NCI-H524 (cell line): ENCODE results near the gene AHNAK2.

Experiments
- DNase-seq, 2 experiments: peaks; one replicate each; lab custom pipeline; 2025; lab: John Stamatoyannopoulos, UW

Gene AHNAK2

DNA sequence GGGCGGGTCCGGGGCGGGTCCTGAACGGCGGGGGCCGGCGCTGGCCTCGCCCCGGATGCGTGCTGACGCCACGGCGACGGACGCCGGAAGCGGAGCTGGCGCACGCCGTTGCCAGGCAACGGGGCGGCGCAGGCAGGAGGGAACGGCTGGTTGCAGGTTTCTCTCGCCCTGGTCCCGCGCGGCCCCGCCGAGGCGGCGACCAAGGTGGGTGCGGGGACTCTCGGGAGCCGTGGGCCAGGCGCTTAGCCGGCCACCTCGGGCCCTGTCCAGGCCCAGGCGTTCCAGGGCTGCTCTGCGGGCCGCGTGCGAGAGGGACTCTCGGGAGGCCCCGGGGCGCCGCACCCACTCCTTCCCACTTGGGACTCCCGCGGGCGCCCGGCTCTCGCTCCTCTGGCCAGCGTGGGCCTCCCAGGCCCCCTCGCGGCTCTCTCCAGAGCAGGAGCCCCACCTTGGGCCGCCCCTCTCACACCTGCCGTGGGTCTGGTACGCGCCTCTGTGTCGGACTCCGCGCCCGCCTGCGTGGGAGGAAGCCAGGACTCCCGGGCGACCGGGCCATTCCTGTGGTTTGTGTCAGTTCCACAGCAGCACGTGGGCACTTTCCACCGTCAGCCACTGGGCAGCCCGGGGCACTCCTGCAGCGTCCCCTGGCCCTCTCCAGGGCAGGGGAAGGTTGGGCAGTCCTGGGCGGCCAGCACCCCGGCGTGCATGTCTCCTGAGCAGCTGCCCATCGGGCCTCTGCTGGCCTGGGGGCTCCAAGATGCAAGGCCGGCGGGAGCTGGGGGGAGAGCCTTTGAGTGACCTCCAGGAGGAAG lies 7.7 kb upstream of the AHNAK2 start, which contains the start of gene CLBA1:
Gene CLBA1 (plus strand): TSS at position 114 of the 812 bp plus-strand sequence. CDS start 644 bp downstream, at position 758.
- peak; percentile 76 to 94 for DNase-seq

DNA sequence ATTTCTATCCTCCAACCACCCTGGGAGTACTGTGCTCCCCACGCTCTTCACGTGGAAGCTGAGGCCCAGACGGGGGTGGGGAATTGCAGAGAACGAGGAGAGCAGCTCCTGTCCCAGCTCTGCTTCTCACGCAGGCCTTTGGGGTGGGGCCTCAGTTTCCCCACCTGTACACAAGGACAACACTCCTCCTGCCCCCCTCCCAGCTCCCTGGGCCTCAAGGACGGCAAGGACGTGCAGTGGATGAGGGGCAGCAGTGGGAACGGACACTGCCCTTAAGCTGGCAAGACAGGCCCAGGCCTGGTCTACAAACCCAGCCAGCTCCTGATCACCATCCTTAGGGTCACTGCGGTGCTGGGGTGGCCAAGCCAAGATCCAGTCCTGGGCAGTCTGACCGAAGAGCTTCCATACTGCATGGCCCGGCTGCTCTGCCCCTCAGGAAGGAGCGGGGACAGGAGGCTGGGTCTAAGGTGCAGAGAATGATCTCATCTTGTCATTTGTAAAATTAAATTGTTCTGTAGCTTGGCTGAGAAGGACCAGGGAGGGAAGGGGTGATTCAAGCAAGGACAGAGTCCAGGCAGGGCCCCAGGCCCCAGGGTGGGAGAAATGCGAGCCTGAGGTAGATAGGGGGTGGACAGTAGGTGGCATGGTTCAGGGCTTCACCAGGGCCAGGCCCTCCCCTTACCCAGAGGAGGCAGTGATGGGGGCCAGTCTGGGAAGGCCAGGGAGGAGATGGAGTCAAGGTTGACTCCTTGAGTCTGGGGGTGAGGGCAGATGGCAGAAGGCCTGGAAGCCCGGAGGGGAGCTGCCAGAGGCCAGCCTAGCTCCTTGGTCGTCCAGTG lies 6.1 kb upstream of the AHNAK2 start:
- no peak for DNase-seq

DNA sequence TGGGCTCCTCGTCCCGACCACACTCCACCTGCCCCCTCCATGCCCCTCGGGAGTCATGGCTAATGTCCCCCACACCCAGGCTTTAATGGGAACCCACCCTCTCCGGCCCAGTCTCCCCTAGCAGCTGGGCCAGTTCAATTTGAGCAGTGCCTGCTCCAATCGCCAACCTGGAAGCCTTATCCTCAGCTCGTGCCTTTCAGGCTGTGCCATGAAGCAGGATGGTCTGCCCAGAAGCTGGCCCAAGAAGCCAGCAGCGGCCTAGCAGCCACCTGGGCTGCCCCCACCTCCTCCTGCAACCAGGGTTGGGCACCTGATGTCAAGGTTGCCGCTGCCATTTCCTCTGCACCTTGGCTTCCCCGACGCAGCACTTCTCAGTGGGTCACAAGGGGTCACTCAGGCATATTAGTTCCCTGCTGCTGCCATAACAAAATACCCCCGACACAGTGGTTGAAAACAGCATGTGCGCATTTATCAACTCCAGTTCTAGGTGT lies 5.1 kb upstream of the AHNAK2 start:
- DNase-seq = no peak

DNA sequence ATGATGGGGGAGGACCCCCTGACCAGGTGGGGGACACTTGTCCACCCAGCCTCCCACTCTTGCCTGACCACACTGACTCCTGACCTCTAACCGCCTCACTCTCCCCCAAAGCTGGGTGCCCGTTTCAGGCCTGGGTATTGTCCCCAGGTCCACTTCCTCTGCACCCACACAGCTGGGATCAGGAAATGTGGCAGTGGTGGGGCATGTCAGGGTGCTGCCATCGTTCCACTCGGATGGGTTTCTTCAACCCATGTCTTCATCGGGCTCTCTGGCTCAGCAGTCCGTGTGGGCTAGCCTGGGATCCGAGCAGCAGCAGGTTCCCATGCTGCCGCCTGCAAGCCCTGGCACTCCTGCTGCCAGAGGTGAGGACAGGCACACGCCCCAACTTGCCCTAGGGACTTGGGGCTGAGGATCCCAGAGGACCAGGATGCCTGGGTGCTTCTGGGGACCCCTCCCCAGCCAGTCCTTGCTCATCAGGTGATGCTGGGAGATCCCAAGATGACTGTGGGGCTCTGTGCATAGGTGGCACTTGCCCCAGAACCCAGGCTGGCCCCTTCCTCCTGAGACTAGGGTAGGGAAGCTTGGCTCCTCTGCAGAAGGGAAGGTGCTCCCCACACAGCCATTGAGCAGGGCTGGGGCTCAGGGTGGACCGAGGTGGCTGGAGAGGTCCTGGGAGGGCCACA lies 4.5 kb upstream of the AHNAK2 start:
- no peak for DNase-seq

DNA sequence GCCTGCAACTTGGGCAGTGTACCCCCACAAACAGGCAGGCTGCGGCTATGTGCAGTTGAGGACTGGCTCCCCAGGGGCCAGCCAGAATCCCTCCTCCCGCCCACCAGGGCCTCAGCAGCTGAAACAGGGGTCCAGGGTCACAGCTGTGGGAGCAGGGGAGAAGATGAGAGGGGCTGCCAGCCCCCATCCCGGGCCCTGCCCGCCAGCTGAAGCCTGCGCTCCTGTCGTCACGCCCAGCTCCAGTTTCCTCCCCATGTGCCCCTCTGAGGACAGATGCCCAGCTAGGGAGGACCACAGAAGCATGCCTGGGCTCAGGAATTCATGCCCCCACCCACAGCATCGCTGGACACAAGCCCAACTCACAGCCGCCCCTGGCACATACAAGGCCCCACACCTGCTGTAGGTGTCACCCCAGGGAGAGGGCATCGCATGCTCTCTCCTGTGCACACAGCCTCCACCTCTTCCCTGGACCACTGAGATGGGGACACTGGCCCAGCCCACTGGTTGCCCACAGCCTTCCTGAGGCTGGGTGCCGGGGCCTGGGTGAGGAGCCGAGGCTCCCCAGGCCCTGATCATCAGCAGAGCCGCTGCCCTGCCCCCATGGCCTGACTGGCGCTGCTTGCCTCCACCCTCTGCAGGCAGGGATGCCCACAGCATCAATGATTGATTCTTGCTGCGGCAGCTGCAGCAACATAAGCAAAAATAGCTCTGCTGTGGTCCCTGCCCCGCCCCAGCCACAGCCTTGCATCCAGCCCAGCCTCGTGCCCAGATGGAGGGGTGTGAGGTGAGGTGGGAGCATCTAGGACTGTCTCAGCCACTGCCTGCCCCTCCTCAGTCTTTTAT lies 3.7 kb upstream of the AHNAK2 start:
- DNase-seq = no peak

DNA sequence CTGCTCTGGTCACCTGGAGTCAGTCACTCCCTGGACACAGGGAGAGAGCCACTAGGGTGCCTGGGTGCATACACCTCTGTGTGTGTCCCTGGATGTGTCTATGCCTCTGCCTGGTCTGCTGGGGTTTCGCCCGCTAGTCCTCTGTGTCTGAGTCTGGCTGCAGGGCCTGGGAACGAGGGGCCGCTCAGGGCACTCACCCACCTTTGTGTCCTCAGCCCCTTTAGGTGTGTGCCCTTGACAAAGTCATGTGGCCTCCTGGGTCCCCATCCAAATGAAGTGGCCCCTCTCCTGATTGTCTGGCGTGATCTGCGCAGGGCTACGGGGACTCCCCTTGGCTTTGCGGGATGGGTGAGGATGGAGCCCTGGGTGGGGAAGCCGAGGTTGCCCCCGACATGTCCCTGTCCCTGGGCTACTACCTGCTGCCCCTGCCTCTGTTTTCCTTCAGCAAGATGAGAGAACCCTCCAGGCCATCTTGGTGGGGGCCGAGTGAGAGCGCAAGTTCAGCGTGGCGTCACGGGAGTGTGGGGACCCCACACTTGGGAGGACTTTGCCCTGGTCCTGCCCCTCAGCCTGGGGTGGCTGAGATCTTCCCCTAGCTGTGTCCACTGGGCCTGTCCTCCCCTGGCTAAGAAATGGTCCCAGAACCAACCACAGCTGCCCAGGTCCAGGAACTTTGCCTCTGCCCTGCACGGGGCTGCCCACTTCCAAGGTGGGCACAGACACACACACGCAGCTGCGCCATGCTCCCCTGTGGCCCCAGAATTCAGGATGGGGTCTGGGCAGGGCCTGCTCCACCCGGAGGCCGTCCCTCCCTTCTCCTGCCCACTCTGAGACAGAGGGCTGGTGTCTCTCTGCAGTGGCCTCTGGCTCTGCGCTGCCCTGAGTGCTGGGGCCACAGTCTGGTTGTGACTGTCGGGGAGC lies 2.7 kb upstream of the AHNAK2 start:
- no peak for DNase-seq

DNA sequence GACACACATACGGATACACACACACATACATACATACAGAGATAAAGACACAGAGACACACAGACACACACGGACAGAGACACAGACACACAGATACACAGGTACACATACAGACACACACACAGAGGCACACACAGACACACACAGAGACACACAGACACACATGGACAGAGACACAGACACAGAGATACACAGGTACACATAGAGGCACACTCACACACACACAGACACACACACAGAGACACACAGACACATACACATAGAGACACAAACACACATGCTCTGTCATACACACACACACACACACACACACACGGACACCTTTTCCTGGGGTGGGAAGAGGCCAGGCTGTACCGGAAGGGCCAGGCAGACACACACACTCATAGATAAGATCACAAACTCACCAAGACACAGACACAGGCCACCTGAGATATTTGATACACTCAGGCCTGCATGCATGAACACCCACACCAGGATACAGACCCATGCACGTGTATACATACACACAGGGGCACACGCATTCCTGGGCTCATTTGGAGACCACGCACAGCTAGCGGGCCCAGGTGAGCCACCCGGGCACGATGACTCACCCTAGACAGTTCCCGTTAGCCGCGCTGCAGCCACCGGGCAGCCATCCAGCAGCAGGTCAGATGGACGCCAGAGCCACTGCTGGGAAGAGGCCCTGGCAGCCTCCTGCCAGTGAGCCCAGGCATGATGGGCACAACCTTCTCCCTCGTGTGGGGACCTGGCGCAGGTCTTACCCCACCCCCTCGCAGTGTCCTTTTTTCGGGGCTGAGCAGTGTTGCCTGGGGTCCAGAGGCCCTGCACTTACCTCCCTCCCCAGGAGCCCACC lies 1.8 kb upstream of the AHNAK2 start:
- no peak for DNase-seq

DNA sequence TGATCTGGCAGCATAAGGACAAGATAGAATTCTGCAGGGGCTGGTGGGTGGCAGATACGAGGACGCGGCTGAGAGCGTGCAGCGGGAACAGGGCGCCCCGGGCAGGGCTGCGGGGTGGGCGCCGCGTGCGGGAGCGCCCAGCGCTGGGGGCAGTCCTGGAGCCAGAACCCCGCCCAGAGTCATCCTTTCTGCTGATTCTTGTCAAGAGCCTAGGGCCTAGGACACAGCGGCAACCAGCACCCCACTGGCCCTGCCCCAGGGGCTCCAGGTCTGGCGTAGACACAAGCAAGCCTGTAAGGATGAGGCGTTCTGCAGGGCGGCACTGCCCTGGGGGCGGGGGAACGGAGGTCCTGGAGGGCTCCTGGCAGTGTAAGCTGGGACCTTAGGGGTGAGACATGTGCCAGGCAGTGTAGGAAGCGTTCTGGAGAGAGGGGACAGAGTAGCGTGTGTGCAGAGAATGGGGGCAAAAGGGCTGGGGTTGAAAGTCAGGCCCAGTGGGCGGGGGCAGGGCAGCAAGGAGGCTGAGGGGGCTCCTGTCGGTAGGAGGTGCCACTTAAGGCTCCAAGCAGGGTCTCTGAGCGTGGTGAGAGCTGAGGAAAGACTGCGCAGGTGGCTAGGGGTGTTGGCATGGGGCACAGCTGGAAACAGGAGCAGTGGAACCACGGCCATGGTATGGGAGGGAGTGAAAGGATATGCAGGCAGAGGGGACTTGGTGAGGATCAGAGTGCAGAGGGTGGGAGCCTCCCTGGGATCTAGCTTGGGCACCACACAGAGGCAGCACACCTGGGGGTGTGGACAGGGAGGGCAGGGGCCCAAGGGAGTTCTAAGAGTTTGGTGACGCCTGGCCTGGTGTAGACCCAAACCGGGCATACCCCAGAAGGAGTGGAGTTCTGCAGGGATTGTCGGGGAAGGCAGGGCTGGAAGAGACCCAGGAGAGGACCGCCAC lies 845 bp upstream of the AHNAK2 start:
- DNase-seq = peak in 1 of 2 experiments; percentile 68

DNA sequence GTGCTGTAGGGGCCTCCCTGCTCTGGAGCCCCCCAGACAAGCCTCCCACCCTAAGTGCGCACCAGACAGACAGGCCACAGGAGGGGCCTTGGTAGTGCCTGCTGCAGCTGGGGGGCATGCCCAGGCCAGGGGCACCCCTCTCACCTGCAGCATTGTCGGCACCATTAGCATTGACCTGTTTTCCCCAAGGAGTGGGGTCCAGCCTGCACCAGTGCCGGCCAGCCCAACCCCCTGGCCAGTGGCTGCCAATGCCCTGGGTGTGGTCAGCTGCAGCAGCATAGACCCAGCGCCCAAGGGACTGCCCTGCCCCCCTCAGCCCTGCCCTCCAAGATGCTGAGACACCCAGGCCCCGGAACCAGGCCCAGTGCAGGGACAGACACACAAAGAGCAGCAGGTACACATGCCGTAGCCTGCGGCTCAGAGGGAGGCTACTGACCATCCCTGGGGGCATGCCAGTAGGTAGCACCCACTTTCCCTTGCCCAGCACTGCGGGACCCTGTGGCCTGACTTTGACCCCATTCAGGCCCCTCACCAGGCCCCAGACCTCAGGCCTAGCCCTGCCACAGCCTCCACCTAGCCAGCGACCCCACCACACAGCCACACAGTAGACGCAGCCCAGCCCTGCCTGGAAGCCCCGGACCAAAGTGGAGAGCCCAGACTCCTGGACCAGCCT lies 1.0 kb downstream of the AHNAK2 start:
- DNase-seq = no peak

DNA sequence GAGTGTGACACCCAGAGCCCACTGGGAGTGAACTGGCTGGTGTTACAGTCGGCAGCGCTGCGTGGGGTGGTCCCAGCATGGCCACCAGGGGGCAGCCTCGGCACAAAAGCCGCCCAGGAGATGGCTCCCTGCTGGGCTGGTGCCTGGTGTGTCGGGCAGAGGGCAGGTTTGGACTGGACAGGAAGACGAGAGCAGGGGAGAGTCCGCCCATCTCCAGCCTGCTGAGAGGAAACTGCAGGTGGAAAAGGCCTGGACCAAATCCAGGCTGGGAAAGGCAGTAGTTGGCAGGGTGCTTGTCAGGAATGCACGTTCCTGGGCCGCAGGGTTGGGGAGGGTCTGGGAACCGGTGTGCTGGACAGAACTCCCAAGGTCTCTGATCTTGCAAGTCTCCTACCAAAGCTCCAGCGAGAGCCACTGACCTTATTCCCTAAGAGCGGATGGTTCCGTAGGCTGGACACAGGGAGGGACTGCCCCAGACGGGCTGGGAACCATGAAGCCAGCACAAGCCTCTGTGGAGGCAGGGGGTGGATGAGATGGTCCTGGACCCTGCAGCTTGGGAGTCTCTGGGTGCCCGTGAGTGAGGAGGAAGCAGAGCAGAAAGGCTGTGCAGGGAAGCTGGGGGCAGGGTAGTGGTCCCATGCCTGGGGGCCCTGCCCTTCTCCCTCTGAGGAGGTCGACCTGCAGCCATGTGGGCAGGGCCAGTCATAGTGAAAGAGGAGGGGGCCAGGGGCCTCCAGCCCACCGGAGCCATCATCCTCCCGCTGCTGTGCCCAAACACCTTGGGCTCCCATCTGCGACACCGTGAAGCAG lies 1.8 kb downstream of the AHNAK2 start:
- DNase-seq = peak; percentile 34 to 81

DNA sequence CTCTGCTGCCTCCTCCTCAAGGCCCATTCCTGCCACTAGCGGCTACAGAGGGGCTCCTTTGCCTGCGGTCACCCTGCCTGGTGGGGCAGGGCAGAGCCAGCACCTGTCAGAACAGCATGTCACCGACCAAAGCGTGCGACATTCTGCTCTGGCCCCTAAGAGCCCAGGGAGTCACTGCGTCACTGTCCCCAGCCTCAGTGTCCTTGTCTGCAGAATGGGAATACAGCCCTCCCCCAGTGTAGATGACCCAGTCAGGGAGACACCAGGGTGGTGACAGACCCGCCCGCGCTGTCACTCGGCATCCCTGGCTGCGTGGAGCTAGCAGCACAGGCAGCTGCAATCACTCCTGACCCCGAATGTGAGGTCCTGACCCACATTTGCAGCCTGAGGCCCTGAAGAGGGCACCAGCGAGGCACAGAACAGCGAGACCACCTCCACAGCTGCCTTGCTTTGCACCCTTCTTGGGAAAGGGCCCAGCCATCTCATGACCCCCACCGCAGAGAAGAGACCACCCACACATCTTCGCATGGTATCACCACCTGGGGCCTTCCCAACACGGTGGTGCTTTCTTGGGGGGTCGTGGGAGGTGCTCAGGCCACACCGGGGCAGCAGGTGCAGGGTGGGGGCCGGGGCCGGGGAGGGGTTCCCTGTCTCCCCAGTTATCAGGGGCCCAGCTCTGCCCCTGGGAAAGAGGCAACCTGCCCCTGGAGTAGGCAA lies 2.5 kb downstream of the AHNAK2 start:
- peak in 1 of 2 experiments; percentile 40 for DNase-seq

DNA sequence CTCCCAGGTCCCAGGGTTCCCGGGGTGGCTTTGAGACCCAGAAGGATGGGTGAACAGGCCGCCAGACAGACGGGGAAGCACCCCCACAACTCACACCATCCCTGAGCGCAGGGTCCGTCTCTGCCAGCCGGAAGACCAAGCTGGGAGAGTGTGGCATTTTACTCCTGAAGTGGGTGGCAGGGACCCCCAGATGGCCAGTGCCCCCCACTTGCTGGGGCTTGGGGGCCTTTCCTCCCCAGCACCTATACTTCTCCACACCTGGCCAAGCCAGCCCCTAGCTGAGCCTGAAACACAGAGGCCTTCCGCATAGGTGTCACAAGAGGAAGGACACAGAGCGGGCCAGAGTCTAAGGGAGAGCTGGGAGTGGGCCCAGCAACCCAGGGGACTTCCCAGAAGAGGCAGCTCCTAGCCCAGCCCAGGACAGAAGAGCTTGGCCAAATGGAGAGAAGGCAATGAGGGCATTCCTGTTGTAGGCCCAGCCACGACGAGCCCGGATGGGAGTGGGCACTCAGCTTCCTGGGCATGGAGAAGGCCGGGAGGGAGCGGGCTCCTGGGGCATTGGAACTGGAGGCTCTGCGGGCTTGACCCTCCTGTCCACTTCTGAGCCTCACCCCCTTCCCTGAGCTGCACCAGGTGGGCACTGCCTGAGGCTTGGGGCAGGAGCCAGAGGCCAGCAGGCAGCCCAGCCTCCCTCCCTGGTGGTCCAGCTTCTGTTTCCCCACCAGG lies 3.3 kb downstream of the AHNAK2 start:
- DNase-seq = no peak

DNA sequence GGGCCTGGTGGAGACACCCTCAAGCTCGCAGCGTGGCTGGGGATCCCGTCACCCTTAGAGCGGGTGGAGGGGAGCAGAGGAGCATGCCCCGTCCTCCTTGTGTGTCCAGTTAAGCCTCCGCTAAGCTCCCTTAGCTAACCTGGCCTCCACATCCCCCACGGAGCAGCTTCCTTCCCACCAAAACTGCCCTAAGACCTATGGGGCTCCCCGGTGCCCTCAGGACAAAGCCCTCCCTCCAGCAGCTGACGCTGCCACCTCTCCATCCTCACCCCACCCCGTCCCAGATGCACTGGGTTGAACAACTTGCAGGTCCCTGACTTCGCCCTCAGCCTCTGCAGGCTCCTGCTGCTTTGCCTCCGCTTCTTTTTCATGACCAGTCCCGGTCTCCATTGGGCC lies 4.0 kb downstream of the AHNAK2 start:
- DNase-seq = no peak

DNA sequence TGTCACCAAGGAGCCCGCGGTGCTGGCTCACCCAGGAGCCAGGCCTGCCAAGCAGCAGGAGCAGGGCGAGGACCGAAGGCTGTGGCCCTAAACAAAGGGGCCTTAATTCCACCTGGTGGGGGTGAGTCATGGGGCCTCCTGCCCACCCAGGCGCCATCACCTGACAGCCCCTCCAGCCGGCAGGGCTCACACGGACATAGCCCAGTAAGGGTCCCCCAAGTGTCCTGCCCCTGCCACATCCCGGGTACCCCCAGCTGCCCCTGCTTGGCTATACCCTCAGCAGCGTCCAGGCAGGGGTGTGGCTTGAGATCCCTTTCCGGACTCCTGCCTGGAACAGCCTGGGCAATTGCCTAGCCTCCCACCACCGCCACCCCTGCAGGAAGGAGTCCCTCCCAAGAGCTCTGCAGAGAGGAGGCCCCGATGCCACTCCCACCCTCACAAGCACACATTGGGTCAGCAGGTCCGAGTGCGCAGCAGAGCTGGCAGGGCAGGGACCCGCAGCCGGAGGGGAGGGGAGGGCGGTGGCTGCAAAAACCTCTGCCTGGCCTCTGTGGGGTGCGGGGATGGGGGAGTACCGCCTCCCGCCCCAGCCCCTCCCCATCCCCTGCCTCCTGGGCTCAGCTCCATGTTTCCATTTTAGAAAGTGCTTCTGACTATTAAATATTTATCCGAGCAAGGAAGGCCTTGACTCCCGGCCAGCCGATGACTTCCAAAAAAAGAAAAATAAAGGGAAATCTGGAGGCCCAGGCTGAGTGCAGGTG lies 4.6 kb downstream of the AHNAK2 start:
- no peak for DNase-seq

DNA sequence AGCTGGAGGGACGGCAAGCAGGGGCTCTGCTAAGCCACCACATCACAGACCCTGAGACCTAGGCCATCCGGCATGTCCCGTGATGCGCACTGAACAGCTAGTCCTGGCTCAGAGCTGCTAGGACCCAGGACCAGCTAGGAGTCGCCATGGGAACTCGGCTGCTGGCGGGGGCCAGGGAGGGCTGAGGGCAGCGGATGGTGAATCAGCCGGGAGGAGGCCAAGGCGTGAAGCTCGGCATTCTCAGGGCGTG lies 5.1 kb downstream of the AHNAK2 start:
- no peak for DNase-seq
